PFSK-1 (cell line): Measurements from ENCODE around the gene HSPA2.

ENCODE experiments used
- FOXP2 ChIP-seq: optimal IDR thresholded peaks from 2 replicates; pipeline ENCODE3; 2011; ENCODE audit warnings: borderline replicate concordance, control low read depth, inconsistent platforms; ENCODE audit not compliant: insufficient read depth; ENCODE audit errors: extremely low read length, extremely low read depth
- POLR2AphosphoS5 ChIP-seq: IDR thresholded peaks from 2 replicates; pipeline ENCODE4 v1.6.1; 2012; ENCODE audit warnings: low read depth, mild to moderate bottlenecking, control low read depth, low read length, moderate library complexity
- SIN3A ChIP-seq: IDR thresholded peaks from 2 replicates; pipeline ENCODE4 v1.6.1; 2012; ENCODE audit warnings: mild to moderate bottlenecking, low read length, moderate library complexity, borderline replicate concordance; ENCODE audit not compliant: insufficient read depth
- TAF1 ChIP-seq: IDR thresholded peaks from 2 replicates; pipeline ENCODE4 v1.6.1; 2012; ENCODE audit warnings: low read length, control low read depth, borderline replicate concordance; ENCODE audit not compliant: insufficient read depth
- TF ChIP-seq, protein P1 (sequence below), 2 experiments: IDR thresholded peaks; 2 replicates each; pipeline versions ENCODE4 v1.6.1 to v1.8.0; 2011 to 2012; ENCODE audit warnings: low read depth in 2 of 2, low read length in 2 of 2, control low read depth in 1 of 2, inconsistent platforms in 1 of 2, mild to moderate bottlenecking in 1 of 2, moderate library complexity in 1 of 2; ENCODE audit not compliant: insufficient read depth in 1 of 2

Gene HSPA2

DNA sequence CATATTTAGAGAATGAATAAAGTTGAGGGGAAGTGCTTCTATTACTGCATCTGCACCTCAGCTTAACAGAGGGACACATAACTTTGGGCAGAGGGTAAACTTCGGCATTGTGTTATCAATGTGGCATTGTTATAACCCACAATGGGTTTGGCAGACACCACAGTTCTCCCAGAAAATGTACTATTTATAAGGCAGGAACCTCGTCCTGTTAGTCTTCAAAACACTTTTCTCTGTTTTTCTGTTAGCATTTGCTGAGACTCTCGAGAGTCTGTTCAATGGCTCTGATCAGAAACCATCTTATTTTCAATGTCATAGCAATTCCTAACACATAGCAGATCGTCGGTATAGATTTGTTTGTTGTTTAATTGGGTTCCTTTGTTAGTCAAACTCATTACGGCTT is 23.2 kb downstream of the HSPA2 start:
- TF ChIP-seq POLR2AphosphoS5 (no peak), FOXP2 (no peak), TAF1 (no peak), SIN3A (no peak)
- TF ChIP-seq, protein P1, sequence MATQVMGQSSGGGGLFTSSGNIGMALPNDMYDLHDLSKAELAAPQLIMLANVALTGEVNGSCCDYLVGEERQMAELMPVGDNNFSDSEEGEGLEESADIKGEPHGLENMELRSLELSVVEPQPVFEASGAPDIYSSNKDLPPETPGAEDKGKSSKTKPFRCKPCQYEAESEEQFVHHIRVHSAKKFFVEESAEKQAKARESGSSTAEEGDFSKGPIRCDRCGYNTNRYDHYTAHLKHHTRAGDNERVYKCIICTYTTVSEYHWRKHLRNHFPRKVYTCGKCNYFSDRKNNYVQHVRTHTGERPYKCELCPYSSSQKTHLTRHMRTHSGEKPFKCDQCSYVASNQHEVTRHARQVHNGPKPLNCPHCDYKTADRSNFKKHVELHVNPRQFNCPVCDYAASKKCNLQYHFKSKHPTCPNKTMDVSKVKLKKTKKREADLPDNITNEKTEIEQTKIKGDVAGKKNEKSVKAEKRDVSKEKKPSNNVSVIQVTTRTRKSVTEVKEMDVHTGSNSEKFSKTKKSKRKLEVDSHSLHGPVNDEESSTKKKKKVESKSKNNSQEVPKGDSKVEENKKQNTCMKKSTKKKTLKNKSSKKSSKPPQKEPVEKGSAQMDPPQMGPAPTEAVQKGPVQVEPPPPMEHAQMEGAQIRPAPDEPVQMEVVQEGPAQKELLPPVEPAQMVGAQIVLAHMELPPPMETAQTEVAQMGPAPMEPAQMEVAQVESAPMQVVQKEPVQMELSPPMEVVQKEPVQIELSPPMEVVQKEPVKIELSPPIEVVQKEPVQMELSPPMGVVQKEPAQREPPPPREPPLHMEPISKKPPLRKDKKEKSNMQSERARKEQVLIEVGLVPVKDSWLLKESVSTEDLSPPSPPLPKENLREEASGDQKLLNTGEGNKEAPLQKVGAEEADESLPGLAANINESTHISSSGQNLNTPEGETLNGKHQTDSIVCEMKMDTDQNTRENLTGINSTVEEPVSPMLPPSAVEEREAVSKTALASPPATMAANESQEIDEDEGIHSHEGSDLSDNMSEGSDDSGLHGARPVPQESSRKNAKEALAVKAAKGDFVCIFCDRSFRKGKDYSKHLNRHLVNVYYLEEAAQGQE (IDR thresholded peaks at IDR 0.05; ENCODE audit: insufficient read depth in 1 of 2, low read depth in 2 of 2, low read length in 2 of 2) = no peak

DNA sequence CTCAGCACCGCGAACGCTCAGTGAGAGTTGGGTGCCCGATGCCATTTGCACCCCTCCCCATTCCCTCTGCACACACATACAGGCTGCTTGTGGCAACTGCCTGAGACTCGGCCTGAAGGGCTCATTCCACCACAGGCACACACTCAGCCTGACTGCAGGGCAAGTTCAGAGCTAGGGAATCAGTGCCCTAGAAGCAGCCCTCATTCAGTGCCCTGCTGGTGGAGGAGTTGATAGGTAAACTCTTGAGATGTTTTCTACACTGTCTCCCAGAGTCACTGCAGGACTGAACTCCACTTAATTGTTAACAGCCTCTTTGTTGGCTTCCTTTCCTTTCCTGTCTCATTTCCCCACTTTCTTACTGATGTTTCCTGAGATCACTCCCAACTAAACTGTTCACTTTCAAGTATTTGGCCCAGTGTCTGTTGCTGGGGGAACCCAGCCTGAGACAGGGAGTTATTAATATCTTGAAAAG is 26.1 kb downstream of the HSPA2 start:
- TF ChIP-seq SIN3A (no peak), FOXP2 (no peak), POLR2AphosphoS5 (no peak), TAF1 (no peak)
- TF ChIP-seq, protein P1 (IDR thresholded peaks at IDR 0.05; ENCODE audit: insufficient read depth in 1 of 2, low read depth in 2 of 2, low read length in 2 of 2) = no peak

DNA sequence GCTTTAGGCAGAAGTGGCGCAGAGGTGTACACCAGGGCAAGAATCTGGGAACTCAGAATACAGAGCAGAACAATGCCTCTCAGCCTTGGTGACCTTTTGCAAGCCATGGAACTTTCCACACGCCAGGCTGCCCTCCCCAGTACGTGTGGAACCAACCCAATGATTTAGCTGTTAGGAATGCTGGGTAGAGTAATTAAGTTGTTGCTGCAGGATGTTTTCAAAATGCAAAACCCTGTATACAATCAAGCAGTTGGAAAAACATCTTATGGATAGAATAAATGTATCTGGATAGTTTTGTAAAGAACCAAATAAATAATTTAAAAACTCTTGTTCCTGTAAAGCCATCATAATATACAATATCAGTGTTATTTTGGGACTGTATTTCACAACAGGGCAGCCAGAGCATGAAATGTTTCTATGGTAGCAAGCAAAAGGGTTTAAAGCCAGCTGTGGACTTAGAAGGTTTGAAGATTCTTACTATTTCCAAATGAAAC is 28.6 kb downstream of the HSPA2 start:
- TF ChIP-seq POLR2AphosphoS5 (no peak), TAF1 (no peak), SIN3A (no peak), FOXP2 (no peak)
- TF ChIP-seq, protein P1 (IDR thresholded peaks at IDR 0.05; ENCODE audit: insufficient read depth in 1 of 2, low read depth in 2 of 2, low read length in 2 of 2) = no peak

DNA sequence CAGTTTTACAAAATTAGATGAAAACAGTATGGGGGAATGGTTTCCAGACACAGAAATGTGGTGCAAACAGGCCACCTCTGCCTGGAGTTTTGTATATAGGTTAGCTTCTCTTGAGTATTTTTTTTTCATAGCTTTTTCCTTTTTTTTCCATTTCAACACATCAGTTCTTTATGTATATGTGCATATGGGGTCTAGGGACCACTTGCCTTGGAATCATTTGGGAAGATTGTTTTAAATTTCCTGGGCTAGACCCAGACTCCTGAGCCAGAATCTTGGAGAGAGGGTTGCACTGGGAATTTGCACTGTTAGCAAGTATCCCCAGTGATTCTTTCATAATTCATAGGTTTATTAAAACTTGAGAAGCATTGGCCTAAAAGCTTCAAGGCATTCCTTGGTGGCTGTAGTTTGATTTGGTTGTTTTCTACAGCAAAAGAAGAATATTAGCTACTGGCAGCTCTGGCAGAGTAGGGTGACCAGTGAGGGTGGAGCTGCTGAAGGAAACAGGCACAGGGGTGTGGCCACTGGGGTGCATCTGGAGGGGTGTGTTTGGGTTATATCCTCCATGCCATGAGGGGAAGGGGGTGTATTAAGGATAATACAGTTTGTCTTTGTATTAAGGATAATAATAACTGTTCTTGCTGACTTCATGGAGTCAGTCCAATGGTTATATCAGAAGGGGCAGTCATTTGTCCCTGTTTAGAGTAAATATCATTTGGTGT is 32.0 kb downstream of the HSPA2 start:
- TF ChIP-seq FOXP2 = no peak
- TF ChIP-seq POLR2AphosphoS5 = no peak
- TF ChIP-seq, protein P1 (IDR thresholded peaks at IDR 0.05; ENCODE audit: insufficient read depth in 1 of 2, low read depth in 2 of 2, low read length in 2 of 2) = no peak
- TF ChIP-seq SIN3A = no peak
- no peak for TF ChIP-seq TAF1
